ENCODE measurements around the gene SCFD2.

The SCFD2 gene

DNA sequence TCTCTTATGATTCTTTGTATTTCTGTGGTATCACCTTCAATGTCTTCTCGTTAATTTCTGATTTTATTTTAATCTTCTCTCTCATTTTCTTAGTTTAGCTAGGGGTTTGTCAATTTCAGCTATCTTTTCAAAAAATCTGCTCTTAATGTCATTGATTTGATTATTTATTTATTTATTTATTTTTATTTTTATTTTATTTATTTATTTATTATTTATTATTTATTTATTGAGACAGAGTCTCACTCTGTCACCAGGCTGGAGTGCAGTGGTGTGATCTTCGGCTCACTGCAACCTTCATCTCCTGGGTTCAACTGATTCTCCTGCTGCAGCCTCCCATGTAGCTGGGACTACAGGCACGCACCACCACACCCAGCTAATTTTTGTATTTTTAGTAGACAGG, 194.1 kb downstream of the SCFD2 start:
- no peak overlapping the region for H3K4me3 ChIP-seq (replicated peaks; ENCODE audit: low read depth, low read length)
- DNase-seq (ENCODE audit: low read depth): no peak
- TF ChIP-seq, protein P1, sequence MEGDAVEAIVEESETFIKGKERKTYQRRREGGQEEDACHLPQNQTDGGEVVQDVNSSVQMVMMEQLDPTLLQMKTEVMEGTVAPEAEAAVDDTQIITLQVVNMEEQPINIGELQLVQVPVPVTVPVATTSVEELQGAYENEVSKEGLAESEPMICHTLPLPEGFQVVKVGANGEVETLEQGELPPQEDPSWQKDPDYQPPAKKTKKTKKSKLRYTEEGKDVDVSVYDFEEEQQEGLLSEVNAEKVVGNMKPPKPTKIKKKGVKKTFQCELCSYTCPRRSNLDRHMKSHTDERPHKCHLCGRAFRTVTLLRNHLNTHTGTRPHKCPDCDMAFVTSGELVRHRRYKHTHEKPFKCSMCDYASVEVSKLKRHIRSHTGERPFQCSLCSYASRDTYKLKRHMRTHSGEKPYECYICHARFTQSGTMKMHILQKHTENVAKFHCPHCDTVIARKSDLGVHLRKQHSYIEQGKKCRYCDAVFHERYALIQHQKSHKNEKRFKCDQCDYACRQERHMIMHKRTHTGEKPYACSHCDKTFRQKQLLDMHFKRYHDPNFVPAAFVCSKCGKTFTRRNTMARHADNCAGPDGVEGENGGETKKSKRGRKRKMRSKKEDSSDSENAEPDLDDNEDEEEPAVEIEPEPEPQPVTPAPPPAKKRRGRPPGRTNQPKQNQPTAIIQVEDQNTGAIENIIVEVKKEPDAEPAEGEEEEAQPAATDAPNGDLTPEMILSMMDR (IDR thresholded peaks at IDR 0.05; ENCODE audit: low read length, missing control alignments): no peak

DNA sequence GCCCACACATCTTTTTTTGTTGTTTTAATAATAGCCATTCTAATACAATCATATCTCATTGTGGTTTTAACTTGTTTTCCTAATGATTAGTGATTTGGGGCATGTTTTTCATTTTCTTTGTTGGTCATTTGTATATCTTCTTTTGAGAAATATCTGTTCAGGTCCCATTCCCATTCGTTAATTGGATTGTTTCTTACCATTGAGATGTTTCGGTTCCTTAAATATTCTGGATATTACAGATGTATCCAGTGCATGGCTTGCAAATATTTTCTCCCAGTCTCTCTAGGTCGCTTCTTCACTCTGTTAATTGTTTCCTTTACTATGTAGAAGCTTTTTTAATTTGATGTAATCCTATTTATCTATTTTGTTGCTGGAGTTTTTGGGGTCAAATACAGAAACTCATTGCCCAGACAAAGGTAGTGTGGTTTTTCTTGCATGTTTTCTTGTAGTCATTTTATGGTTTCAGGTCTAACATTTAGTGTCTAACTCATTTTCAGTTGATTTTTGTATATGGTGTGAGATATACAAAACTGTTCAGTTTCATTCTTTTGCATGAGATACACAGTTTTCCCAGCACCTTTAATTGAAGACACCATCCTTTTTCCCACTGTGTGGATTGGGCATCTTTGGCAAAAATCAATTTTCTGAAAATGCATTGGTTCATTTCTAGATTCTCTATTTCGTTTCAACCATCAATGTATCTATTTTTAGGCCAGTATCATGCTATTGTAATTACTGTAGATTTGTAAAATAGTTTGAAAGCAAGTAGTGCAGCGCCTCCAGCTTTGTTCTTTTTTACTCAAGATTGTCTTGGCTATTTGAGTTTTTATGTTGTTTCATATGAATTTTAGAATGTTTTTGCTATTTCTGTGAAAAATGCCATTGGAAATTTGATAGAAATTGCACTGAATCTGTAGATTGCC, 195.9 kb downstream of the SCFD2 start:
- H3K4me3 ChIP-seq (replicated peaks; ENCODE audit: low read depth, low read length): no peak overlapping the region
- TF ChIP-seq, protein P1 (IDR thresholded peaks at IDR 0.05; ENCODE audit: low read length, missing control alignments): no peak
- DNase-seq (ENCODE audit: low read depth): no peak

DNA sequence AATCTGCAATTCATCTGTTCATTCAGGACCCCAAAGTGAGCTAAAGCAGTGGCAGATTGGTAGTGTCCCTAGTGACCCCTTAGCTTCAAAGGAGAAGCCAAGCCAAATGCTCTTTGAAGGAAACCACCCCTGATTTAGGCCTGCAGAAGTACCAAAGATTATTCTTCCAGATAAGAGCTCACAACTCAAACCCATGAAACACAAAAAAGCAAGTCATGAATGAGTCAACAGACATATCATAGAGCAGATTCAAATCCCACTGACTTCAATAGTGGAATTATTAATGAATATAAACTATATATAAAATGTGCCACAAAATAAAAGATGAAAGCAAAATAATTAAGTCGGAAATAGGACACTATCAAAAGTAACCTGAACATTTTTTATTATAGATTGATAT, 197.6 kb downstream of the SCFD2 start:
- DNase-seq (ENCODE audit: low read depth): no peak
- H3K4me3 ChIP-seq (replicated peaks; ENCODE audit: low read depth, low read length): no peak overlapping the region
- TF ChIP-seq, protein P1 (IDR thresholded peaks at IDR 0.05; ENCODE audit: low read length, missing control alignments): no peak

DNA sequence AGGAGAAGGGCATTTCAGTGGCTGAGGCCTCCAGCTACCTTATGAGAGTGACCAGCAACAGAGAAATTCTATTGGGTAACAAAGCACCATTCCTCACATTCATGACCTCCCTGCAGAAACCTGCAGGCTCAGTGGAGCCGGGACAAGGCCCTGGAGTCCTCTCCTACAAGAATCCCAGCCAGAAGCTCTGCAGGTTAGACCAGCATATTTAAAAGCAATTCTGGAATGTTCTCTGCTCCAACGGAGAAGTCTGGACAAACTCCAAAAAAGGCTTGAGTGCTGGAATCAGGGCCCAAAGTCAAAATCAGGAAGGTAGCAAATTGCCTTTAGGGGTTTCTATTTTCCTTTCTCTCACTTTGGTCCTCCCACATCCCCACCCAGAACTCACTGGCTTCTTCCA, 202.9 kb downstream of the SCFD2 start:
- H3K4me3 ChIP-seq (replicated peaks; ENCODE audit: low read depth, low read length): no peak overlapping the region
- DNase-seq (ENCODE audit: low read depth): no peak
- TF ChIP-seq, protein P1 (IDR thresholded peaks at IDR 0.05; ENCODE audit: low read length, missing control alignments): no peak

DNA sequence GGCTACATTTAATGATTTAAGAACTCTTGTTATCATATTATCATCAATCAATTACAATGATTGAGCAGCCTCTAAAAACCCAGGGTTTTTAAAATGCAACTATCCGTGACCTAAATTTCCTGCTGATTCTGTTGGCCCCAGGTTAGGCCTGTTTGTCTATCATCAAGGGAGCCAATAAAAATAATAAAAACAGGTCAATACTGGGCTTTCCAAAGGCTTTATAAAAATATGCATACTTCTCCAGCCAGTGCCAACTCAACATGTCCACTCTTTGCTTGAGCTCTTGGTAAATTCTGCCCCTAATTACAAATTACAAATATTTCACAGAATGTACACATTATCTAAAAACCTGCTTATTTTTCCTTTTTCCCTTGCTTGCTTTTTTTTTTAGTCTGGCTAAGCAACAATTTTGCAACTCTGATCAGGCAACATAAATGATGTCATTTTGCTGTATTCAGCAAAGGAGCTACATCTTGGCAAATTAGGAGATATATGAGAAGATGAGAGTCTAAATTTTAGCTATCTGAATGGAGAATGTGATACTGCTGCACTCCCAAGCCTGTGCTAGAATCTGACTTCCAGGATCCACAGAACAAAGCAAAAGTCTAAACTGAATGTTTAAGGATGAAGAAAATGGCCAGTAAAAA, 204.0 kb downstream of the SCFD2 start:
- H3K4me3 ChIP-seq (replicated peaks; ENCODE audit: low read depth, low read length): no peak overlapping the region
- TF ChIP-seq, protein P1 (IDR thresholded peaks at IDR 0.05; ENCODE audit: low read length, missing control alignments): no peak
- DNase-seq (ENCODE audit: low read depth): no peak

DNA sequence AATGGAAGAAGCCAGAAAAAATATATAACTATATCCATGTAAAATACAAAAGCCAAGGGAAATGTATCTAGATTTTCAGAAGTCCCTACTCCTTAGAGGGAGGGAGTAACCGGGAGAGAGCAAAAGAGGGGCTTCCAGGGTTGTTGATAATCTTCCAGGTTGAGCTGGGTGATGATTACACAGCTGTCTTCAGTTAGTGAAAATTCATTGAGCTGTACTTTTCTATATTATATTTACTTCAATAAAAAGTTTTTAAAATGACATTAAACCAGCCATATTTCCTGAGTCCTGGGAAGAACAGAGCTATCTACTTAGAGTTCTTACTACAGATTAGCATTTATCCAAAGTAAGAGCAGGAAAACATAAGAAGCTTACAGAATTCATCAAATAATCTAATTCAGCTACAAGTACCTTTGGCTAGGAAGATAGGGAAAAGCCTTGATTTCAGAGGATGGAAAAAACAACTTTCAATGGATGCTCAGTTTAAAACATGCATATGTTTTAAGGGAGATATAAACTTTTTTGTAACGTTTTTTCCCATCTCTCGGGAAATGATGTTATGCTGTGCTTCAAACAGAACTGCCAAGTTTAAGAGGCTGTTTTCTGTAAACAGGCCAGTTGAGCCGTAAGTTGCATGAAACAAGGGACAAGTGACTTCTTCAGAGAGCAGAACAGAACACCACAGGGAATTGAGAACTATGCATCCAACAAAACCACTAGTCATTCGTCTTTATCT, 204.6 kb downstream of the SCFD2 start:
- DNase-seq (ENCODE audit: low read depth): no peak
- no peak overlapping the region for H3K4me3 ChIP-seq (replicated peaks; ENCODE audit: low read depth, low read length)
- TF ChIP-seq, protein P1 (IDR thresholded peaks at IDR 0.05; ENCODE audit: low read length, missing control alignments): no peak

Measured in fibroblast of pulmonary artery (primary cell).